ENCODE results near the gene ATCAY.

The ATCAY gene, protein sequence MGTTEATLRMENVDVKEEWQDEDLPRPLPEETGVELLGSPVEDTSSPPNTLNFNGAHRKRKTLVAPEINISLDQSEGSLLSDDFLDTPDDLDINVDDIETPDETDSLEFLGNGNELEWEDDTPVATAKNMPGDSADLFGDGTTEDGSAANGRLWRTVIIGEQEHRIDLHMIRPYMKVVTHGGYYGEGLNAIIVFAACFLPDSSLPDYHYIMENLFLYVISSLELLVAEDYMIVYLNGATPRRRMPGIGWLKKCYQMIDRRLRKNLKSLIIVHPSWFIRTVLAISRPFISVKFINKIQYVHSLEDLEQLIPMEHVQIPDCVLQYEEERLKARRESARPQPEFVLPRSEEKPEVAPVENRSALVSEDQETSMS

DNA sequence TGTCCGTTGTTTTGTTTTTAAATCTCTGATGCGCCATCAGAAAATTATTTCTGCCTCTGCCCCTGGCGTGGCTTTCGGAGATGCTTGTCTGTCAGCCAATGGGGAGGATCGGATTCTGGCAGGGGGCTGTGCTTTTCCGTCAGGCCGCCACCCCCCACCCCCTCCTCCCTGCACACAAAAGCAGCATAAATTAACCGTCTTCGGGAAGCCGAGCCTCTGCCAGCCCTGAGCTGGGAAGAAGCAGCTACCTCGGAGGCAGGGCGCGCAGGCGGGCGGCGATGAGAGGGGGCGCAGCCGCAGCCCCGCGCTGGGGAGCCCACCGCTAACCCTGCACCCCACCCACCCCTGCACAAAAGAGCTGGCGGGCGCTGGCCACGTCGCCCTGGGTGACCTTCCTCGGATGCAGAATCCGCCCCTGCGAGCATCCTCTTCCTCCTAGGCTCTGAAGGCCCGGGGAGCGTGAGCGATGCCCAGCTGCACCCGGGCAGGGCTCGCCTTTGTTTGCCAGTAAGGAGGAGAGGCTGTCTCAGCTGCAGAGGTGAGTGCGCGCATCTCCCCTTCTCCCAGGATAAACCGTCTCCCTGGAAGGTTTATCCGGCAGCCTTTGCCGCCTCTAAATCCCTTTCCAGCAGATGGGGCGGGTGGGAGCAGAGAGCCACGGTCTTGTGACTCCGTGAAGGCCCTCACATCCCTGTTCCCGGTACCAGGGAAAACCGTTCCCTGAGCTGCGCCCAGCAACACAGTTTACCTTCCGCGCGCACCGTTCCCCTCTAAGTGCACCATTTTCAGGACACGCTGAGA, at the start of gene ATCAY:
Gene ATCAY, plus strand, starts transcription at position 215 of the 801 bp plus-strand sequence. CDS start 5,083 bp downstream, outside the sequence.
- ATAC-seq, result no peak
- Mint-ChIP-seq H3K9me3 (no peaks in the 10 kb centered on the region), H3K4me1 (peaks cover 14% of the 10 kb centered on the region), H3K36me3 (no peaks in the 10 kb centered on the region), H3K4me3 (no peak within 1 kb of the TSS), H3K27ac (no peak within 1 kb of the TSS), H3K27me3 (peaks cover 87% of the 10 kb centered on the region)

DNA sequence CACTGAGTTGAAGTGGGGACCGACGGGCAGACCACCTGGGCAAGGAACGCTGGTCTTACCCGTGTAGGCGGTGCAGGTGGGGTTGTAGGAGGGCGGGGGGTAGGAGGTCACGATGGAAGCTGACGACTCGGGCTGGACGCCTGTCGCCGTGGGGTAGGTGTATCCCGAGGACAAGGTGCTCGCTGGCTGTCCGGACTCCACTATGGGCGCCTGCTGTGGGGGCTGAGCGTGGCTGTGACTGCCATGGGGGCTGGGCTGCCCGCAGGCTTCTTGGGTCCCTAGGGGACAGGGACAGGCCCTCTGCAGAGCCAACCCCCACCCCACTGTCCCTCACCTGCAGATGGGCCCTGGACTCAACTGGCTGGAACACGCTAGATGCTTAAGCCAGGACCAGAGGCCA, 48.9 kb upstream of the ATCAY start:
- Mint-ChIP-seq H3K4me3 (no peak overlapping the region), H3K27ac (no peak overlapping the region), H3K9me3 (no peaks in the 10 kb centered on the region), H3K4me1 (peaks cover 7% of the 10 kb centered on the region), H3K27me3 (peaks cover 17% of the 10 kb centered on the region), H3K36me3 (no peaks in the 10 kb centered on the region)
- ATAC-seq, result no peak

DNA sequence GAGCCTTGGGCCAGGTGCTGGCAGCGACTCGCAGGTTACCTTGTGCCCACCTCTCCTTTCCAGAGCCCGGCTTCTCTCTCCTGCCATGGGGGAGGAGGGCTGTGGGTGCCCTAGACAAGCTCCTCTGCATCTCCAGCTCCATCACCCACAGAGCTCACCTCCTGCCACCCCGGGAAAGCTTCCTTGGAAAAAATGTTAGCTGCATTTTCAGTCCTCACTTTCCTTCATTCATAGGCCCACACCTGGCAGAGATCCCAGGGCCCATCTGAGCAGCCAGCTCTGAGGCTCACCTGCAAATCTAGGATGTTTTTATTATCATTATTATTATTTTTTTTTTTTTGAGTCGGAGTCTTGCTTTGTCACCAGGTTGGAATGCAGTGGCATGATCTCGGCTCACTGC, 48.5 kb upstream of the ATCAY start:
- H3K27ac Mint-ChIP-seq, result no peak overlapping the region
- peaks cover 7% of the 10 kb centered on the region for H3K4me1 Mint-ChIP-seq
- no peaks in the 10 kb centered on the region for H3K9me3 Mint-ChIP-seq
- ATAC-seq, result no peak
- peaks cover 15% of the 10 kb centered on the region for H3K27me3 Mint-ChIP-seq
- no peaks in the 10 kb centered on the region for H3K36me3 Mint-ChIP-seq
- H3K4me3 Mint-ChIP-seq, result no peak overlapping the region

DNA sequence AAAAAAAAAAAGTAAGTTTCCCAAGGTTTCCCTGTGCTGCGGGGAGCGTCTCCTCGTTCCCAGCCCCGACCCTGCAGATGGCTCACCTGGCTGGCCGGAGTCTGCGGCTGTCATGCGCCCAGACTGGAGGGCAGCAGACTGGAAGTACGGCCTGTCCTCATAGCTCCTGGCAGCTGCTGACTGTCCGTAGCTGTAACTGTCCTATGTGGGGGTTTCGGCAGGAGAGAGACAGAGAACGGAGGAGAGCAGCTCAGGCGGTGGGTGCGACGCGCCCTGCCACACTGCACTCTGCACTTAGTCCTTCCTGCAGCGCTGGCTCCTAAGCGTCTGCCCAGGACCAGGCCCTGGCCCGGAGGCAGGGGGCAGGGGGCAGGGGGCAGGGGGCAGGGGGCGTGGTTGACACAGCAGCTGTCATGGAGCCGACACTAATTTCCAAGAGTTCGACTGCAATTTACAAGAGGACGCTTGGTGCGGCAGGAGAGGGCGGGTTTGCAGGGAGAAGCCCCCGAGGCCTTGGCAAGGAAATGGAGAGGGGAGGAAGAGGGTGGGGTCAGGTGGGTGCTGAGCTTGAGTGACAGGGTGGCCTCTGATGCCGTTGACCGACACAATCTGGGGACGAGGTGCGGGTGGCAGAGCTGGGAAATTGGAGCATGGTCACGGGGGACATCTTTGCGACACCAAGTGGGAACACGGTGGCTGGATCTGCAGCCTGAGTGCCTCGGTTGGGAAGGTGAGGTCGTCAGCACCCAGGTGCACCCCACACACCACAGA, 46.7 kb upstream of the ATCAY start:
- Mint-ChIP-seq H3K27me3 (peaks cover 6% of the 10 kb centered on the region), H3K4me1 (no peaks in the 10 kb centered on the region), H3K9me3 (no peaks in the 10 kb centered on the region), H3K36me3 (no peaks in the 10 kb centered on the region), H3K27ac (no peak overlapping the region), H3K4me3 (no peak overlapping the region)
- ATAC-seq, result no peak

DNA sequence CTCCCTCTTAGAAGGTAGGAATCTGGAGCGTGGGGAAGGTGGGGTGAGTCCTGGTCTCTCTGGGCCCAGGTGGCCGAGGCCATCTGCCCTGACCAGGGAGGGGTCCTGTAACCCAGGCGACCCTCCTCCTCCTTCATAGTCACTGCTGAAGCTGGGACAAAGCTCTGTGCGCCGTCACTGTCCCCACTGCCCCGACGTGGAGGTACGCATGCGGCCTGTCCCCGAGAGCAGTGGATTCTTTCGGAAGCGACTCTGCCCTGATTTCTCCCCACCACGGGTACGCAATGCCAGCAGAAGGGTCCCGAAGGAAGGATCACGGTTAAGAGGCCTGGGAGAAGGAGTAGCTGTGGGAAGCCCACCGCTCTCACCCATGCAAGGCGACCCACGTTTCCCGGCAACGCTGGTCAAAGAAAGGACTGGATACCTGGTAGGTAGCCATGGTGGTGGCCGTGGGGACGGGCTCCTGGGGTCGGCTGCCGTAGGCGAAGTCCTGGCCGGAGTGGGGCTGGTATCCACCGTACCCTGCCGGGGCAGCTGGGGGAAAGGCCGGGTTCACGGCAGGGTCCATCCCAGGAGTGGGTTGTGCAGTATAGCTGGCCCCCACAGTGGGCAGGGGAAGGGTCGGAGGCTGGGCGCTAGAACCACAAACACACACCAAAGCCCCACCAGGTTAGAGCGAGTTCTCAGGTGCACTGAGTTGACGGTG, 46.0 kb upstream of the ATCAY start:
- Mint-ChIP-seq H3K4me1 (no peaks in the 10 kb centered on the region), H3K9me3 (no peaks in the 10 kb centered on the region), H3K27me3 (no peaks in the 10 kb centered on the region), H3K27ac (no peak overlapping the region), H3K36me3 (no peaks in the 10 kb centered on the region), H3K4me3 (no peak overlapping the region)
- no peak for ATAC-seq

DNA sequence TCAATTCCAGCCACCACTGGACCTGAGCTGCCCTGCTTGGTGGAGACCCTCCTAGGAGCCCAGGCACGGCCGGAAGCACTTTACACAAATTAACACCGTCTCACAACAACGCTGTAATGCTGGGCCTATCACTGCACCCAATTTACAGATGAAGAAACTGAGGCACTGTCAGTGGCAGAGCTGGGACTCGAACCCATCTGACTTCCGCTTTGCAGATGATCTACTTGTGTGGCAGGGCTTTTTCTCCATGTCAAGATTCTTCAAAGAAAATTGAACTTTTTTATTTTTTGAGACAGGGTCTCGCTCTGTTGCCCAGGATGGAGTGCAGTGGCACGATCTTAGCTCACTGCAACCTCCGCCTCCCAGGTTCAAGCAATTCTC, 45.4 kb upstream of the ATCAY start:
- Mint-ChIP-seq H3K4me3 (no peak overlapping the region), H3K9me3 (no peaks in the 10 kb centered on the region), H3K27me3 (no peaks in the 10 kb centered on the region), H3K36me3 (no peaks in the 10 kb centered on the region), H3K27ac (no peak overlapping the region), H3K4me1 (no peaks in the 10 kb centered on the region)
- ATAC-seq, result no peak

DNA sequence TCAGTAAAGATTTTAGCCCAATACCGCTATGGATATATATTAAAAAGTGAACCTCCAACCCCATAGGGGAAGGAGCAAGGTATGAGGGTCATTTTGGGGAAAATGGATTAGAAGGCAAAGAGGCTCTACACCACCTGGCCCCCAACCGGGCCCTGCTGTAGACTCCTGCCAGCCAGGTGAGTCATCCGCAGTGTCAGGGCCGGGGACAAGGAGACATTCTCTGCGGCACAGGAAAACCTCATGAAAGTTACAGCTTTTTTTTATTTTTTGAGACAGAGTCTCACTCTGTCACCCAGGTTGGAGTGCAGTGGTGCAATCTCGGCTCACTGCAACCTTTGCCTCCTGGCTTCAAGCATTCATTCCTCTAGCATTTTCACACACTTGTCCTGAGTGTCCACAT, 43.6 kb upstream of the ATCAY start:
- no peak for ATAC-seq

DNA sequence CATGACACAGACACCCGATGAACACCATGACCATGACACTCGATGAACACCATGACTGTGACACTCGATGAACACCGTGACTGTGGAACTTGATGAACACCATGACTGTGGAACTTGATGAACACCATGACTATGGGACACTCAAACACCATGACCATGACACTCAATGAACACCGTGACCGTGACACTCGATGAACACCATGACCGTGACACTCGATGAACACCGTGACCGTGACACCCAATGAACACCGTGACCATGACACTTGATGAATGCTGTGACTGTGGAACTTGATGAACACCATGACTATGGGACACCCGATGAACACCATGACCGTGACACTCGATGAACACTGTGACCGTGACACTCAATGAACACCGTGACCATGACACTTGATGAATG, 43.2 kb upstream of the ATCAY start:
- Mint-ChIP-seq H3K4me1 (no peaks in the 10 kb centered on the region), H3K9me3 (no peaks in the 10 kb centered on the region), H3K27me3 (no peaks in the 10 kb centered on the region), H3K36me3 (no peaks in the 10 kb centered on the region), H3K27ac (no peak overlapping the region), H3K4me3 (no peak overlapping the region)
- no peak for ATAC-seq

More for the DNA sequence above, 43.6 kb upstream of the ATCAY start:
- Mint-ChIP-seq H3K36me3 (no peaks in the 10 kb centered on the region), H3K4me1 (no peaks in the 10 kb centered on the region), H3K27me3 (no peaks in the 10 kb centered on the region), H3K27ac (no peak overlapping the region), H3K9me3 (no peaks in the 10 kb centered on the region), H3K4me3 (no peak overlapping the region)

DNA sequence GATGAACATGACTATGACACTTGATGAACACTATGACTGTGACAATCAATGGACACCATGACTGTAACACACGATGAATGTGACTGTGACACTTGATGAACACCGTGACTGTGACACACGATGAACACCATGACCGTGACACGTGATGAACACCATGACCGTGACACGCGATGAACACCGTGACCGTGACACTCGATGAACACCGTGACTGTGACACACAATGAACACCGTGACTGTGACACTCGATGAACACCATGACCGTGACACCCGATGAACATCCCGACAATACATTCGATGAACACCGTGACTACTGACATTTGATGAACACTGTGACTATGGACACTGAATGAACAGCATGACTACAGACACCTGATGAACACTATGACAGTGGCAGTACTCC, 42.6 kb upstream of the ATCAY start:
- Mint-ChIP-seq H3K4me1 (no peaks in the 10 kb centered on the region), H3K9me3 (no peaks in the 10 kb centered on the region), H3K4me3 (no peak overlapping the region), H3K27me3 (no peaks in the 10 kb centered on the region), H3K36me3 (no peaks in the 10 kb centered on the region), H3K27ac (no peak overlapping the region)
- ATAC-seq, result no peak

DNA sequence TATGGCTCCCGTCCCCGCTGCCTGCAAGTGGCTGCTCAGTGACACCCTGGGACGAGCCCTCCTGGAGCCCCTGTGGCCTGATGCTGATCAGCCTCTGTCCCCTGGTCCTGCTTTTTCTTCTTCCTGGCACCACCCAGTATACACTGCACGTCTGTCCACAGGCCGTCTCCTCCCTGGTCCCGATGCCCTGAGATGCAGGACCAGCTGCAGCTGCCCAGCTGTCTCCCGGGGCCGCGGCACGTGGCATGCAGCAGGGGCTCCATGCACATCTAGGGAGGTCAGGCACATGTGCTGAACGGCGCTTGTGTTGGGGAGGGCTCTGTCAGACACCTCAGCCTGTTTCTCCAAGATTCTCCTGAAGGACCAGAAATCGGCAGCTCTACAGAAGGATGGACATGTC, 41.8 kb upstream of the ATCAY start:
- Mint-ChIP-seq H3K9me3 (no peaks in the 10 kb centered on the region), H3K27me3 (no peaks in the 10 kb centered on the region), H3K27ac (no peak overlapping the region), H3K4me3 (no peak overlapping the region), H3K4me1 (no peaks in the 10 kb centered on the region), H3K36me3 (no peaks in the 10 kb centered on the region)
- no peak for ATAC-seq

DNA sequence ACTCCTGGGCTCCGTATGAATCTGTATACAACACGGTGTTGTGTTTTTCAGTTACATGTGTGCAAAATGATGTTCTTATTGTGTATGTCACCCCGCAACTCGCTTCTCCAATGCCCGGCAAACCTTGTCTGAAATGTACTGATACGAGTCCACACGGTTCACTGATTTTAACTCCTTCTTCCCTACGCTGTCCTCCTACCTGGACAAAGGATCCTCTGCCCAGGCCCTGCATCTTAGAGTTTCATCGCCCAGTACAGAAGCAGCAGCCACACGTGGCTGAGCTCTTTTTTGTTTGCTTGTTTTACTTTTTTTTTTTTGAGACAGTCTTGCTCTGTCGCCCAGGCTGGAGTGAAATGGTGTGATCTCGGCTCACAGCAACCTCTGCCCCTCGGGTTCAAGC, 40.5 kb upstream of the ATCAY start:
- H3K27me3 Mint-ChIP-seq, result no peaks in the 10 kb centered on the region
- H3K4me1 Mint-ChIP-seq, result no peaks in the 10 kb centered on the region
- H3K27ac Mint-ChIP-seq, result no peak overlapping the region
- H3K4me3 Mint-ChIP-seq, result no peak overlapping the region
- ATAC-seq, result no peak
- H3K36me3 Mint-ChIP-seq, result no peaks in the 10 kb centered on the region
- H3K9me3 Mint-ChIP-seq, result no peaks in the 10 kb centered on the region

DNA sequence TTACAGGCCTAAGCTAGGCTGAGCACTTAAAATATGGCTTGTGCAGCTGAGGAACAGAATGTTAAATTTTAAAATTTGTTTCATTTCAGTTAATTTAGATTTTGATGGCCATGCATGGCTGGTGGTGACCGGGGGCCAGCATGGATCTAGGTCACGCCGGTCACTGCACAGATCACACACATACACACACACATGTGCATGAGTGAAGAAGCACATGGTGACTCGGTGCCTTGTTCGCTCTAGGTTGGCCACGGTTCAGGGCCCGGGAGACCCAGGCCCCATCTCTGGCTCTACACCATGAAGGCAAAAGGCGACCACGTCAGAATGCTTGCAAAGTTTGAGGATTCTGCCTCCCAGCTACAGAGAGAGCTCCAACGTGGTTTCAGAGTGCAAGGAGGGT, 39.7 kb upstream of the ATCAY start:
- H3K4me3 Mint-ChIP-seq, result no peak overlapping the region
- no peaks in the 10 kb centered on the region for H3K36me3 Mint-ChIP-seq
- H3K4me1 Mint-ChIP-seq, result no peaks in the 10 kb centered on the region
- H3K9me3 Mint-ChIP-seq, result no peaks in the 10 kb centered on the region
- H3K27ac Mint-ChIP-seq, result no peak overlapping the region
- ATAC-seq, result no peak
- no peaks in the 10 kb centered on the region for H3K27me3 Mint-ChIP-seq

DNA sequence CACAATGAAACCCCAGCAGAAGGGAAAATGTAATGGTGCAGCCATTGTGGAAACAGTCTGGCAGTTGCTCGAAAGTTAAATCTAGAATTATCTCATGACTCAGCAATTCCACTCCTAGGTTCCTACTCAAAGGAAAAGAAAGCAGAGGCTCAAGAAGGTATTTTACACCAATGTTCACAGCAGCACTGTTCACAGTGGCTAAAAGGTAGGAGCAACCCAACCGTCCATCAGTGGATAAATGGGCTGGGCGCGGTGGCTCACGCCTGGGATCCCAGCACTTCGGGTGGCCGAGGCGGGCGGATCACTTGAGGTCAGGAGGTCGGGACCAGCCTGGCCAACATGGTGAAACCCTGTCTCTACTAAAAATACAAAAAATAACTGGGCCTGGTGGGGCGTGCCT, 37.5 kb upstream of the ATCAY start:
- H3K4me1 Mint-ChIP-seq, result no peaks in the 10 kb centered on the region
- no peaks in the 10 kb centered on the region for H3K9me3 Mint-ChIP-seq
- H3K27me3 Mint-ChIP-seq, result no peaks in the 10 kb centered on the region
- H3K4me3 Mint-ChIP-seq, result no peak overlapping the region
- H3K36me3 Mint-ChIP-seq, result no peaks in the 10 kb centered on the region
- ATAC-seq, result no peak
- no peak overlapping the region for H3K27ac Mint-ChIP-seq

DNA sequence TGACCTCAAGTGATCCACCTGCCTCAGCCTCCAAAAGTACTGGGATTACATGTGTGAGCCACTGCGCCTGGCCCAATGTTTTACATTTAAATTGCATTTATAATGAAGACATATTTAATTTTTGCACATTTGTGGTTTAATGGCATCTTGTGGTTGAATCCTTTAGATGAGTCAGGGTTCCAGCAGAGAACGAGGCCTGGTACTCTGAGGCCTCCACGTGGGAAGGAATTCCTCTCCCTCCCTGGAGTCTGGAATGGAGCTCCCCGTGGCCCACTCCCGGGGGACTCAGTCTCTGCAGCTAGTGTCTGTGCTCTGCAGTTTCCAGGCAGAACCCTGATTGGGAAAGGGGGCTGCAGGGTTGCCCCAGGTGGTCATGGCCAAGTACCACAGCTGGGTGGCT, 35.9 kb upstream of the ATCAY start:
- Mint-ChIP-seq H3K36me3 (no peaks in the 10 kb centered on the region), H3K27ac (no peak overlapping the region), H3K27me3 (no peaks in the 10 kb centered on the region), H3K9me3 (no peaks in the 10 kb centered on the region), H3K4me1 (no peaks in the 10 kb centered on the region), H3K4me3 (no peak overlapping the region)
- no peak for ATAC-seq

DNA sequence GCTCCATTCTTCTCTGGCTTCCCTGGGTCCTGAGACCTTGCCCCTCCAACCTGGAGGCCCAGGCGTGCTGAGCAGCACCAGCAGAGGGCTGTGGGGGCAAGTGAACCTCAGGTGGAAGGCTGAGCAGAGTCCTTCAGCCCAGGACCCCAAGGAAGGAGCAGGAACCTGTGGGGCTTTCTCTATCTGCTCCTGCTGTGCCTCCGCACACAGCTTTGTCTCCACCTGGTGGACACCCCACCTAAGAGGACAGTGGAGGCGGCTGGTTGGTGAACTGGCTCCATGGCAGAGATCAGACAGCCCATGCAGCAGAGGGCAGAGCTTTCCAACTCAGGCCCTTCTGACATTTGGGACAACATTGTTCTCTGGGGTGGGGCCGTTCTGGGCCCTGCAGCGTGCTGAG, 31.4 kb upstream of the ATCAY start:
- peak; percentile 76 for ATAC-seq
- Mint-ChIP-seq H3K36me3 (peaks cover 5% of the 10 kb centered on the region), H3K4me3 (no peak overlapping the region), H3K27me3 (no peaks in the 10 kb centered on the region), H3K4me1 (peaks cover 8% of the 10 kb centered on the region), H3K27ac (no peak overlapping the region), H3K9me3 (peaks cover 6% of the 10 kb centered on the region)

Data from stimulated activated memory B cell treated with anti-CD40 and anti-IgM and Interleukin-4, amounts not matched to agents 10 μg/mL and 1 μg/mL and 100 μg/mL, for 72 hours (primary cell).